ENCODE data around the gene STMND1.
A peak's percentile ranks its signal among the peaks of the same experiment; 100 is the strongest.

STMND1 gene

GRCh38 chr6:17099401-17100059 lies 2.3 kb upstream of the STMND1 start:
- DNase-seq = no peak

GRCh38 chr6:17100806-17101205 lies 1.0 kb upstream of the STMND1 start:
- no peak for DNase-seq

GRCh38 chr6:17102258-17102870 lies 514 bp downstream of the STMND1 start:
- no peak for DNase-seq

- DNase-seq = no peak
These were observed 1.9 kb downstream of the STMND1 start for GRCh38 chr6:17103715-17104114.

GRCh38 chr6:17107863-17108262 lies 6.0 kb downstream of the STMND1 start:
- no peak for DNase-seq

- DNase-seq = no peak
These were observed 13.6 kb downstream of the STMND1 start for GRCh38 chr6:17115251-17116116.

- no peak for DNase-seq
These were observed 14.2 kb downstream of the STMND1 start for GRCh38 chr6:17116117-17116440.

GRCh38 chr6:17120019-17120418 lies 18.2 kb downstream of the STMND1 start:
- no peak for DNase-seq

GRCh38 chr6:17125407-17125806 lies 23.6 kb downstream of the STMND1 start:
- no peak for DNase-seq

GRCh38 chr6:17130786-17131185 lies 28.9 kb downstream of the STMND1 start:
- DNase-seq = no peak

GRCh38 chr6:17132967-17133366 lies 31.1 kb downstream of the STMND1 start:
- no peak for DNase-seq

GRCh38 chr6:17138033-17138432 lies 36.2 kb downstream of the STMND1 start:
- no peak for DNase-seq

- no peak for DNase-seq
These were observed 42.2 kb downstream of the STMND1 start for GRCh38 chr6:17144016-17144415.

- DNase-seq = no peak
These were observed 47.7 kb downstream of the STMND1 start for GRCh38 chr6:17149571-17149970.

GRCh38 chr6:17150096-17150495 lies 48.2 kb downstream of the STMND1 start:
- no peak for DNase-seq

GRCh38 chr6:17151888-17152287 lies 50.0 kb downstream of the STMND1 start:
- no peak for DNase-seq

GRCh38 chr6:17152703-17153102 lies 50.9 kb downstream of the STMND1 start:
- no peak for DNase-seq

- peak; percentile 62 for DNase-seq
These were observed 54.5 kb downstream of the STMND1 start for GRCh38 chr6:17156112-17156921.

GRCh38 chr6:17156966-17157365 lies 55.1 kb downstream of the STMND1 start:
- no peak for DNase-seq

- DNase-seq = no peak
These were observed 55.8 kb downstream of the STMND1 start for GRCh38 chr6:17157617-17158016.

- no peak for DNase-seq
These were observed 57.4 kb downstream of the STMND1 start for GRCh38 chr6:17159240-17159639.

GRCh38 chr6:17161076-17161475 lies 59.2 kb downstream of the STMND1 start:
- no peak for DNase-seq

- no peak for DNase-seq
These were observed 63.5 kb downstream of the STMND1 start for GRCh38 chr6:17165383-17165782.
